Hindlimb muscle (tissue), 1 donor: Measurements from ENCODE around the gene AQP6. TPM values are rescaled to one million over a fixed set of nuclear protein-coding genes. Genes with fewer than 3 reads are reported as not detected.
"Not testable (repeated sequence)": the region's sequence is repeated elsewhere in the genome, so short reads cannot be mapped to it uniquely, and the experiment has no call there.

Source experiments
- DNase-seq: peaks from one replicate; pipeline ENCODE4 v3.0.0-alpha.2; 2013
- polyA plus RNA-seq: library from polyadenylated mRNA; unstranded; fragments of 120-200 nt; gene quantifications from one replicate; pipeline ENCODE4 v1.2.1, GENCODE V29; 2013; ENCODE audit not compliant: insufficient read length

AQP6 gene
- polyA plus RNA-seq, 1 donor, result 0.09 TPM

GRCh38 chr12:49970658-49971057 is 2.1 kb upstream of the AQP6 start:
- DNase-seq, result no peak

DNA sequence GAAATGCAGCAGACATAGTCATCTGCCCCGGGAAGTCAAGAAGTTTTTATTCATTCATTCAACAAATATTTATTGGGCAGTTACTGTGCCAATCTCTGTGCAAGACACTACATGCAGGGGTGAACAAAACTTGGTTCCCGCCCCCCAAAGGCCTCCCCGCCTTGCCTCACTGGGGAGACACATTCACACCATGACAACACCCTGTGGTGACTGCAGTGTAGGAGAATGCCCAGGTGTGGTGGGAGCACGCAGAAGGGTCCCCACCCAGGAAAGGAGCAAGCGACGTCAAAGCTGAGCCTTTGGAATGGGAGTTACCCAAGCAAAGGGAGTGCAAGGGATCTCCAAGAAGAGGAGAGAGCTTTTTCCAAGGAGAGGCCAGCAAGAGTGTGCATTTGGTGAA is 1.6 kb upstream of the AQP6 start:
- no peak for DNase-seq

GRCh38 chr12:49972129-49972528 is 618 bp upstream of the AQP6 start:
- no peak for DNase-seq

DNA sequence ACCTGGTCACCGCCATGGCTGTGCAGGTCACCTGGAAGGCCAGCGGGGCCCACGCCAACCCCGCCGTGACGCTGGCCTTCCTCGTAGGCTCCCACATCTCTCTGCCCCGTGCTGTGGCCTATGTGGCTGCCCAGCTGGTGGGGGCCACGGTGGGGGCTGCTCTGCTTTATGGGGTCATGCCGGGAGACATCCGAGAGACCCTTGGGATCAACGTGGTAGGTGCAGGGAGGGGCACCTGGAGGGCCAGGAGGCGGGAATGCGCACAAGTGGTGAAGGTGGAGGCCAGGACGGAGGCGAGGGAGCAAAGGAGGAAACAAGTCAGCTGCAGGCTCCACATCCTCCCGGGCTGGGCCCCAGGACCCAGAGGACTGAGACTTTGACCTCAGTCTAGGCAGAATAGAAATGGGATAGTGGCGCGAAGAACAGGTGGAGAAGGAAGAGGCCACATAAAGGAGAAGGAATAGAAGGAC is 649 bp downstream of the AQP6 start:
- no peak for DNase-seq

- DNase-seq, result peak; percentile 73
Observed at GRCh38 chr12:49974231-49974675, 1.5 kb downstream of the AQP6 start.

GRCh38 chr12:49974677-49975317 is 2.0 kb downstream of the AQP6 start:
- peak; percentile 67 for DNase-seq

GRCh38 chr12:49975318-49975761 is 2.6 kb downstream of the AQP6 start:
- no peak for DNase-seq

- DNase-seq, result no peak
Observed at GRCh38 chr12:49976557-49976956, 3.8 kb downstream of the AQP6 start.

GRCh38 chr12:49978125-49978524 is 5.4 kb downstream of the AQP6 start:
- no peak for DNase-seq

- DNase-seq, result no peak
Observed at GRCh38 chr12:49979016-49979586, 6.4 kb downstream of the AQP6 start.

- no peak for DNase-seq
Observed at GRCh38 chr12:49979791-49980190, 7.0 kb downstream of the AQP6 start.

DNA sequence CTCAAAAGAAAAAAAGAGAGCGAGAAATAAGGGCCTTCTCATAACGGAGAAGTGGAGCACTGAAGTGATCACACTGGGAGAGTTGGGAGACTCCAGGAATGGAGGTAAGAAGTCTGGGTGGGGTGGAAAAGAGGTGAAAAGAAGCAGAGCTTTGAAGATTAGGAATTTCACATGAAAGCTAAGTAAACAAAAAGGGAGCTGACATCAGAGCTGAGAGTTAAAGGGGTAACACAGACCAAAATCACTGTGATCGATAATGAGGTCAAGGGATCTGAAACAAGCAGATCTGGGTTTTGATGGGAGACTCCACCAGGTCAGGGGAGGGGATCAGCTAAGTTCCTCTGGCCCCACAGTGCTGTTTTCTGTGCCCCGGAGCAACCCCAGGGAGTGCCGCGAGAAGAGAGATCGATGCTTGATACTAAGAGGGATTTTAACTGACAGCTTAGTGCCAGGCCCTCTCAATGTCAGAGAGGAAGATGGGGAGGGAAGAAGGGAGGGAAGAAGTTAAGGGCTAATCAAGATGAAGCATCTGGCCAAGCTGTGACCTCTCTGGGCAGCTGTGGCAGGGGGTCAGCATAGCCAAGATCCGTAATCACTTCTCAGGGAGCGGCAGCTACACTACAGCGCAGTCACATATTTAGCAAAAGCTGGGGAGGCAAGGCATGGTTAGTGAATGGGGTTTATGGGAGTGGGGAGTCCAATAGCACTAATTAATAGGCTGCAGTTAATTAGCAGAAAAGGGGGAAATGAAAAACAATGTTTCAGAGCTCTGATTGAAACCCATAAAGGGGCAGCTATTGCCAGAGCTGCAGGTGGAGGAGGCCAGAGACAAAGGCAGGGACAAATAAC is 8.0 kb downstream of the AQP6 start:
- DNase-seq, result no peak

GRCh38 chr12:49982246-49983087 is 9.7 kb downstream of the AQP6 start:
- no peak for DNase-seq

DNA sequence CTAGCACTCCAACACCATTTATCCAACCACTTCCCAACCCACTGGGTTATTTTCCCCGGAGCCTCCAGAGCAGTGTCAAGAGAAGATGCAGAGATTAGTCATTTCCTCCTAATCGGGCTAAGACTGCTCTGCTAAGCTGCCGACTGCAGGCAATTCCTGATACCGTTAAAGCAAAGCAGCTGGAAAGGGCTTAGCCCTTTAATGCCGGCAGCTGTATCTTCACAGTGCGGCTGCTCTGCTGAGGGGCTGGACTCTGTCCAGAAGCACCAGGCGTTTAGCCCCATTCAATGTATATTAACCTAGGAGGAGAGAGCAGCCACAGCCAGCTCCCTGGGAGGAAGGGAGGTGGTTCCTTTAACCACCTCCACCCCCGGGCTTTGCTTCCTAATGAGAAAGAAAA is 11.1 kb downstream of the AQP6 start:
- DNase-seq, result peak; percentile 66

DNA sequence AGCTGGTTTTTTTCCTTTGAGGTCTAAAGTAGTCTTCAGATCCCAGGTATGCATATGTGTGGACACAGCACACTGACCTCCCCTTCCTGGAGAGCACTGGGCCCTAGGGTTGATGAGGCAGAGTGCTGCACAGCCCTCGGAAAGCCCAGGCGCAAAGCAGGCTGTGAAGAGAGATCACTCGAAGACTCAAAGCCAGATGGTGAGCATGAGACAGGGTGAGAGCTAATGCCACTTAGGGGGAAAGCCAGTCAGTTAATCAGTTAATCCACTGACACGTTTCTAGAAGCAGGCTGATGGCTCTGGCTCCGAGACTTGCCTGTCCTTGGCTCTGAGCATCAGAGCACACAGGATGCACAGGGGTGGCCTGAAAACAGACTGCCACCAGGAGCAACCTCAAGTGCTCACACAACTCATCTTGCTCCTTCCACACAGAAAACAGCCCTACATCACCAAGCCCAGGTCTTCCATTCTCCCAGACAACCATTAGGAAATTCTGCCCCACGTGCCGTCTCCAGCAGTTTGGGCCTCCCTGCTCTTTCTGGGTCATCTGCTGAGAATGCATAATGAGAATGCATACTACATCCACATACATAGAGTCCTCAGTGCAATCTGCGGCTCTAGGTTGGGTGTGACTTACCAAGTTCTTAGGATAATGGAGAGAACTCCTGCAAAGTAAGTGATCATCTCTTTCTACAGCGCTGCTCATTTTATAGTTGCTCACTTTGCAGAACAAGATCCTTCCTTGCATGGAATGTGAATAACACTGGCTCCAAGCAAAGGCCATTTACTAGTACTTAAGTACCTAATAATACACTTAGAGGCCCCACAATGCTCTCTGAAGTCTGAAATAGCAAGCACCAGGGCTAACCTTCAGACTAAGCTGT is 12.0 kb downstream of the AQP6 start:
- no peak for DNase-seq

- no peak for DNase-seq
Observed at GRCh38 chr12:49985981-49986380, 13.2 kb downstream of the AQP6 start.

- DNase-seq, result not testable (repeated sequence)
Observed at GRCh38 chr12:49986476-49986875, 13.7 kb downstream of the AQP6 start.

- DNase-seq, result no peak
Observed at GRCh38 chr12:49987625-49988303, 15.0 kb downstream of the AQP6 start.

DNA sequence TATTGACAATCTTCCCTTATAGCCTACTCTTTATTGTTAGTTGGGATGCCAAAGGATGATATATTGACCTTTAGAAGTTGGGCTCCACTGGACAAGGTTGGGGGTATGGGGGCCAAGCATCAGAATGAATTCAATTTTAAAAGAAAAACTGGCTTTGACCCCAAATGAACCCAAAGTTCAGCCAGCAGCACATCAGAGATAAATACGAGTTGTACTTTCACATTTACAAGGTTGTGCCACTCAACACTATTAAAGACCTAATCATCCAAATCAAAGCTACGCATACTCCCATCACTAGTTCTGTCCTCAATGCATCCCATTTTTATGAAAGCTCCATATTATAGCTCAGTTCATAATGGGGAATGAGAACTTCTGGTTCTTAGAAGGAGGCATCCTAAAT is 16.7 kb downstream of the AQP6 start:
- DNase-seq, result not testable (repeated sequence)

DNA sequence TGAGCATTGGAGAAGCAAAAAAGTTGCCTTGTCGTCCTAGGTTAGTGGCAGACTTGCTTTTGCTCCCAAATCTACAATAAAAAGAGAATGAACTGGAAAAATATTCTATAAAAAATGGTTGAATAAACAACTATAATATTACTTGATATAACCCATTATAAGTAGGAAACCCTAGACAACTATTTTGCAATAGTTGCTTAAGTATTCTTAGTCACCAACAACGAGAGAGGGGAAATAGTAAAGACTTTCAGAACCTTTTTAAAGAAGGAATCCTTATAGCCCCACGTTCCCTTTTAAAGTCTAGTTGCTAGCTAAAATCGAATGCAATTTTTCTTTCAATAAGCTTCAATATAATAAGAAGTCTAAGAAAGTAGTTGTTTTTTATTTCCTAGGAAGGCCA is 17.5 kb downstream of the AQP6 start:
- no peak for DNase-seq

DNA sequence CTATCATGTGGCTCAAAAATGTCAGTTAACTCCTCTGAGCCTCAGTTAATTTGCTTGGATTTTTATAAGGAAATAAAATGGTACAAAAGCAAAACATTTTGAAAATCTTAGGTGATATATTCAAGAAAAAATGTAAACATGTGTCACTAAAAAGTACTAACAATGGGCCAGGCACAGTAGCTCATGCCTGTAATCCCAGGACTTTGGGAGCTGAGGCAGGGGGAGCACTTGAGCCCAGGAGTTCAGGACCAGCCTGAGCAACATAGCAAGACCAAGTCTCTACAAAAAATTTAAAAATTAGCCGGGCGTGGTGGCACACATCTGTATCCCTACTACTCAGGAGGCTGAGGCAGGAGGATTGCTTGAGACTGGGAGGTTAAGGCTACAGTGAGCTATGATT is 25.7 kb downstream of the AQP6 start:
- DNase-seq, result no peak
